HL-60 (cell line): ENCODE measurements around the gene TBCD.
A peak's percentile ranks its signal among the peaks of the same experiment; 100 is the strongest.

Experiments used
- DNase-seq, 2 experiments: peaks; one replicate each; pipeline ENCODE4 v3.0.0-alpha.2; 2010 to 2020; ENCODE audit warnings: low read depth in 1 of 2, low spot score in 1 of 2
- H3K27ac ChIP-seq: fragments of 250-450 bp; sonication (Bioruptor Pico); replicated peaks from 2 replicates; pipeline ENCODE4 v1.5.1; 2020; ENCODE audit warnings: mild to moderate bottlenecking, moderate library complexity
- H3K27me3 ChIP-seq: fragments of 250-450 bp; sonication (Bioruptor Pico); 2 replicates; pipeline ENCODE4 v1.5.1; 2021; ENCODE audit warnings: mild to moderate bottlenecking, moderate library complexity; ENCODE audit not compliant: insufficient read depth, poor library complexity, severe bottlenecking
- H3K4me3 ChIP-seq: replicated peaks from 2 replicates; pipeline ENCODE4 v1.5.1; 2011; ENCODE audit warnings: mild to moderate bottlenecking, control low read depth, low read length; ENCODE audit not compliant: insufficient read depth
- CTCF ChIP-seq: IDR thresholded peaks from one replicate; pipeline ENCODE4 v1.5.1; 2011; ENCODE audit warnings: low read length, control low read depth, inconsistent platforms; ENCODE audit not compliant: insufficient read depth
- GABPA ChIP-seq: IDR thresholded peaks from 2 replicates; pipeline ENCODE4 v1.6.1; 2012; ENCODE audit warnings: low read depth
- POLR2AphosphoS5 ChIP-seq: IDR thresholded peaks from 2 replicates; pipeline ENCODE4 v1.6.1; 2012; ENCODE audit warnings: low read depth
- SPI1 ChIP-seq: IDR thresholded peaks from 2 replicates; pipeline ENCODE4 v1.6.1; 2012; ENCODE audit warnings: low read depth, mild to moderate bottlenecking, borderline replicate concordance
- TF ChIP-seq, protein P1 (sequence below): IDR thresholded peaks from 2 replicates; pipeline ENCODE4 v1.6.1; 2012; ENCODE audit warnings: low read depth; ENCODE audit not compliant: insufficient replicate concordance

TBCD gene

DNA sequence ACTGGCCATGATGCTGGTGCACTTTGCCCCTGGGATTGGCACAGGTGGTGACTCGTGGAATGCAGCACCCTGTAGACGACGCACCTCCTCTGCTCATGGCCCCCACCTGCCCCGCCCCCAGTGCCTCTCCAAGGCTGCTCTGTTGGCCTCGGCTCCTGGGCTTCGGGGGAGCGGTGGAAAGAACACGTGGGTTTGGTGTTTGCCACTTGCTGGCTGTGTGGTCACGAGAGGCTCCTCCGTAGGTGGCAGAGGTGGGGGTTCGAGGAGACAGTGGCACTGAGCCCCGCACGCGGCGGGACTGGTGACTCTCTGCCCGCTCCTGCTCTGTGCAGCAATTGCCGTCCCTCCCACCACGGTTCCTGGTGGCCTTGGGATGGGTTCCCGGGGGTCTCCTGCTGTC lies 170.8 kb downstream of the TBCD start:
- Histone ChIP-seq H3K27me3 (no peaks in the 10 kb centered on the region), H3K4me3 (no peak overlapping the region), H3K27ac (no peak overlapping the region)
- no peak for DNase-seq
- TF ChIP-seq, protein P1, sequence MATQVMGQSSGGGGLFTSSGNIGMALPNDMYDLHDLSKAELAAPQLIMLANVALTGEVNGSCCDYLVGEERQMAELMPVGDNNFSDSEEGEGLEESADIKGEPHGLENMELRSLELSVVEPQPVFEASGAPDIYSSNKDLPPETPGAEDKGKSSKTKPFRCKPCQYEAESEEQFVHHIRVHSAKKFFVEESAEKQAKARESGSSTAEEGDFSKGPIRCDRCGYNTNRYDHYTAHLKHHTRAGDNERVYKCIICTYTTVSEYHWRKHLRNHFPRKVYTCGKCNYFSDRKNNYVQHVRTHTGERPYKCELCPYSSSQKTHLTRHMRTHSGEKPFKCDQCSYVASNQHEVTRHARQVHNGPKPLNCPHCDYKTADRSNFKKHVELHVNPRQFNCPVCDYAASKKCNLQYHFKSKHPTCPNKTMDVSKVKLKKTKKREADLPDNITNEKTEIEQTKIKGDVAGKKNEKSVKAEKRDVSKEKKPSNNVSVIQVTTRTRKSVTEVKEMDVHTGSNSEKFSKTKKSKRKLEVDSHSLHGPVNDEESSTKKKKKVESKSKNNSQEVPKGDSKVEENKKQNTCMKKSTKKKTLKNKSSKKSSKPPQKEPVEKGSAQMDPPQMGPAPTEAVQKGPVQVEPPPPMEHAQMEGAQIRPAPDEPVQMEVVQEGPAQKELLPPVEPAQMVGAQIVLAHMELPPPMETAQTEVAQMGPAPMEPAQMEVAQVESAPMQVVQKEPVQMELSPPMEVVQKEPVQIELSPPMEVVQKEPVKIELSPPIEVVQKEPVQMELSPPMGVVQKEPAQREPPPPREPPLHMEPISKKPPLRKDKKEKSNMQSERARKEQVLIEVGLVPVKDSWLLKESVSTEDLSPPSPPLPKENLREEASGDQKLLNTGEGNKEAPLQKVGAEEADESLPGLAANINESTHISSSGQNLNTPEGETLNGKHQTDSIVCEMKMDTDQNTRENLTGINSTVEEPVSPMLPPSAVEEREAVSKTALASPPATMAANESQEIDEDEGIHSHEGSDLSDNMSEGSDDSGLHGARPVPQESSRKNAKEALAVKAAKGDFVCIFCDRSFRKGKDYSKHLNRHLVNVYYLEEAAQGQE, result no peak
- TF ChIP-seq GABPA, result no peak
- no peak for TF ChIP-seq SPI1
- TF ChIP-seq CTCF, result no peak
- no peak for TF ChIP-seq POLR2AphosphoS5

DNA sequence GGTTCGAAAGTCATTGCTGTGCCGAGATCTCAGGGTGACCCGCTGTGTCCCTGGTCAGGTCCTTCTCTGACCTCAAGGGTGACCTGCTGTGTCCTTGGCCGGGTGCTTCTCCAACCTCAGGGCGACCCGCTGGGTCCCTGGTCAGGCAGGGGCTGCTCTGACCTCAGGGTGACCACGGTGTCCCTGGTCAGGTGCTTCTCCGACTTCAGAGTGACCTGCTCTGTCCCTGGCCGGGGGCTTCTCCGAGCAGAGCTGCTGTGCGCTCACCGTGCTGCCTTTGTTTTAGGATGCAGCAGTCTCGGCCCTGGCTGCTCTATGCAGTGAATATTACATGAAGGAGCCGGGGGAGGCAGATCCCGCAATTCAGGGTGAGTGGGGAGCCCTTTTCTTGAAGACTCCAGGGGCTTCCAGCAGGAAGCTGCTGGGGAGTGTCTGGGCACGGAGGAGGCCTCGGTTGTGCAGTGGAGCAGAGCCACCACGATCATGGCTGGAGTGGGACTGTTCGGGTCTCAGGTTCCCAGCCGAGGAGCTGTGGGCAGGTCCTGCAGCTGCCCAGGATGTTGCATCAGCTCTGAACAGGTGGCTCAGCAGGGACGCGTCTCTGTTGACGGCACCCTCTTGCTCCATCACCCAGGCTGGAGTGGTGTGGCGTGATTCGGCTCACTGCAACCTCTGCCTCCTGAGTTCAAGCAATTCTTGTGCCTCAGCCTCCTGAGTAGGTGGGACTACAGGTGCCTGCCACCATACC lies 171.7 kb downstream of the TBCD start:
- Histone ChIP-seq H3K27me3 (no peaks in the 10 kb centered on the region), H3K27ac (no peak overlapping the region), H3K4me3 (no peak overlapping the region)
- TF ChIP-seq POLR2AphosphoS5 (0 out of 2 replicates have a peak, but pooled peaks have one; percentile 35), SPI1 (no peak)
- DNase-seq, result peak in 1 of 2 experiments; percentile 7

DNA sequence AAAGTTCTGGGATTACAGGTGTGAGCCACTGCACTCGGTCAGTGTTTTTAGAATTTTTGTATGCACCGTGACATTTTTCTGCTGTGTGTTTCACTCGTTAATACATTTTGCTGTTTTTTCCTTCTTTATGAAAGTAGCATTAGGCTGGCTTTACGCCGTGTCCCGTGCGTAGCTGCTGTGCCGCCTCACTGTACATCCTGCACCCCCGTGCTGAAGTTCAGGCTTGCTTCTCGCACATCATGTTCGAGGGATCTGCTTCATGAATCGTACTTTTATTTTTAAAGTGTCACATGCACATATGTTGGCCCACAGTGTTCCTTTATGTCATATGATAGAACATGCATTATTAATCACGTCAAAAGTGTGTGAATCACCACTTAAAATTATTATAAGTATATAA lies 172.3 kb downstream of the TBCD start:
- Histone ChIP-seq H3K4me3 (no peak overlapping the region), H3K27ac (no peak overlapping the region), H3K27me3 (no peaks in the 10 kb centered on the region)
- TF ChIP-seq, protein P1, result no peak
- TF ChIP-seq SPI1, result no peak
- no peak for TF ChIP-seq GABPA
- TF ChIP-seq POLR2AphosphoS5, result no peak
- no peak for TF ChIP-seq CTCF
- no peak for DNase-seq

GRCh38 chr17:82924812-82925211 lies 172.9 kb downstream of the TBCD start:
- Histone ChIP-seq H3K27ac (no peak overlapping the region), H3K27me3 (no peaks in the 10 kb centered on the region), H3K4me3 (no peak overlapping the region)
- TF ChIP-seq POLR2AphosphoS5, result no peak
- TF ChIP-seq, protein P1, result no peak
- no peak for TF ChIP-seq CTCF
- no peak for TF ChIP-seq GABPA
- TF ChIP-seq SPI1, result no peak
- DNase-seq, result no peak
